HG02759 (cell line): ENCODE results near the gene RPL5.

Source experiments
- ATAC-seq: cut with Tn5 transposase; IDR thresholded peaks from one replicate; pipeline ENCODE4 v1.9.1; 2021; ENCODE audit warnings: mild to moderate bottlenecking, moderate library complexity; ENCODE audit not compliant: unreplicated experiment

RPL5 gene

DNA sequence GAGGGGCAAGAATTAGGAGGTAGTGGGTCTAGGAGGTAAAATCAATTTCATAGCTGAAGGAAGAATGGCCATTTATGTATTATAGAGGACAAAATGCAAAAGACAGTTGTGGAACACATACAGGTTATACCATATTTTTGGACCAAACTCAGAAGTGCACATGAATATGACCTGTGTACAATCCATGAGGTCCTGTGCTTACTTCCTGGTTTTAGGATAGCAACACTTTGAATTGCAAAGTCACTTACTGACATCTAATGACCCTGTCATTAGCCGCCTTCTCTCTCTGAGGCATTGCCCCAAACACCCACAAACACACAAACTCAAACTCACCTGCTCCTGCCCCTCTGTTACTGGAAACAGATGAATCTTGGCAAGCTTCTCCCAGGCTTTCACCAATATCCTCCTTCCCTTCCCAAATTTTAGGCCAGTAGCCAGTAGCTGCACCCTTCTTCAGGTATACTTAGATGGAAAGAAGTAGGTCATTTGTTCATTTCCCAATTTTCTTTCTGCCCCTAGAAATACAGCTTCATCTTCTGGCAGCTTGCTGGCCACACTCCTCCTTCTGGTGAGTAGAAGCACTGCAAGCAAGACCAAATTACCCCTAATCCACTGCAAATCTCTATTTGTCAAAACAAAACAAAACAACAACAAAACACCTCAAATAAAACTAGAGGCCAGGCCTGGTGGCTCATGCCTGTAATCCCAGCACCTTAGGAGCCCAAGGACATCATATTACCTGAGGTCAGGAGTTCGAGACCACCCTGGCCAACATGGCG, 13.7 kb upstream of the RPL5 start:
- peak; percentile 66 for ATAC-seq

DNA sequence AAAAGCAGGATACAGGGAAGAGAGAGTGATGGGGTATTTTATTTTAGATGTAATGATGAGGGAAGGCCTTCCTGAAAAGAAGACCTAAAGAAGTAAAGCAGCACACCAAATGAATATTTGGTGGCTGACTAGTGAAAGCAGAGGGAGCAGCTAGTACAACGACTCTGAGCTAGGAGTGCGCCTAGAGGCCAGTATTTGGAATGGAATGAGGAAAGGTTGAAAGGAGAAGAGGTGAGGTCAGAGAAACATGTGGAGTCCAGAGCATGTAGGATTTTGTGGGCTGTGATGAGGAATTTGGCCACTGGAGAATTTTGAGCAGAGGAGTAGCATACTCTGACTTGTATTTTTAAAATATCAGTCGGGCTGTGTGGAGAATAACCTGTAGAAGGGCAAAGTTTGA, 11.8 kb upstream of the RPL5 start:
- ATAC-seq = no peak

DNA sequence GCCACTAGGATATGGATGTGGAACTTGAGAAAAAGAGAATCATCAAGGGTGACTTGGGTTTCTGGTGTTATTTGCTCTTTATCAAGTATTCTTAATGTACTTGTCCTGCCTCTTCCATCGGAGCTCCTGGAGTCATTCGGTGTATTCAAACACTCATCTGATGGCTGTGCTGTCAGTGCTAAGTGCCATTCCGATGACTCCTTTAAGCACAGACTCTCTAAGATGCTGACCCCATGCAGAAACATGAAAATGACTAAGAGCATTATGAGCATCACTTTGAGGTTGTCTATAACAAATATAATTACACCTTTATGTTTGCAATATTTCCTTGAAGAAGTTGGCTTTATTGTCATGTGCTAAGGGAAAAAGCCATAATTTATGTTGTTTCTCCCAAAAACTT, 11.3 kb upstream of the RPL5 start:
- no peak for ATAC-seq

DNA sequence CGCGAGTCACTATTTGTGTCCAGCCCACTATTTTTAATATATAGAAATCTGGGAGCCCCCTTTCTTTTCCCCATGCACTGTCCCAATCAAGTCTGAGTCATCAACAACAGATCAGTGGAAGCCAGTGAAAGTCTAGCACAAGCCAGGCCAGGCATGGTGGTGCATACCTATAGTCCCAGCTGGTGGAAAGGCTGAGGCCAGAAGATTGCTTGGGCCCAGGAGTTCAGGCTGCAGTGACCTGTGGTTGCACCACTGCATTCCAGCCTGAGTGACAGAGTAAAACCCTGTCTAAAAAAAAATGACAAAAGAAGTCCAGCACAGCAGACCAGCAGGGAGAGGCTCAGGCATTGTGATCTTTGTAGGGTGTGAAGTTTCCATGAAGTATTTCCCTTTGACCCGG, 9.0 kb upstream of the RPL5 start:
- no peak for ATAC-seq

DNA sequence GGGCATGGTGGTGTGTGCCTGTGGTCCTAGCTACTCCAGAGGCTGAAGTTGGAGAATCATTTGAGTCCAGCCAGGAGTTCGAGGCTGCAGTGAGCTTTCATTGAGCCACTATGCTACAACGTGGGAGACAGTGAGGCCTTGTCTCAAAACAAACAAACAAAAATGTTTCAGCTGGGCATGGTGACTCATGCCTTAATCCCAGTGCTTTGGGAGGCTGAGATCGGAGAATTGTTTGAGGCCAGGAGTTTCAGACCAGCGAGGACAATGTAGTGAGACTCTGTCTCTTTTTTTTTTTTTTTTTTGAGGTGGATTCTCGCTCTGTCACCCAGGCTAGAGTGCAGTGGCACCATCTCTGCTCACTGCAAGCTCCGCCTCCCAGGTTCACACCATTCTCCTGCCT, 5.0 kb upstream of the RPL5 start:
- ATAC-seq = no peak

DNA sequence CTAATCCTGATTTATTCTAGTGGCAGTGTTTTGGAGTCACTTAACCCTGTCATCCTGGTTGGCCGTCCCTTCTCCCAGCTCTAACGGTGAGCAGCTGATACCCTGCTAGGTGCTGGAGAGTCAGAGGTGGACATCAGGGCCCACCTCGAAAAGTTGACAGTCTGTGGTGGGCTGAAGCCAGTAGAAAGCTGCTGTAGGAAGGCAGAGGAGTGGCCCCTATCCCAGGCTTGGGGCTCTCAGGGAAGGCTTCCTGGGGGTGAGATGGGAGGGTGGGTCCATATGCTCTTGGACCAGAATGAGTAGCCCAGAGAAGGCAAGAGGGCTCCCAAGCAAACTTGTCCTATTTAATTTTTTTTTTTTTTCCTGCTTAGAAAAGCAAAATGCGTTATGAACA, 475 bp upstream of the RPL5 start:
- ATAC-seq = no peak

DNA sequence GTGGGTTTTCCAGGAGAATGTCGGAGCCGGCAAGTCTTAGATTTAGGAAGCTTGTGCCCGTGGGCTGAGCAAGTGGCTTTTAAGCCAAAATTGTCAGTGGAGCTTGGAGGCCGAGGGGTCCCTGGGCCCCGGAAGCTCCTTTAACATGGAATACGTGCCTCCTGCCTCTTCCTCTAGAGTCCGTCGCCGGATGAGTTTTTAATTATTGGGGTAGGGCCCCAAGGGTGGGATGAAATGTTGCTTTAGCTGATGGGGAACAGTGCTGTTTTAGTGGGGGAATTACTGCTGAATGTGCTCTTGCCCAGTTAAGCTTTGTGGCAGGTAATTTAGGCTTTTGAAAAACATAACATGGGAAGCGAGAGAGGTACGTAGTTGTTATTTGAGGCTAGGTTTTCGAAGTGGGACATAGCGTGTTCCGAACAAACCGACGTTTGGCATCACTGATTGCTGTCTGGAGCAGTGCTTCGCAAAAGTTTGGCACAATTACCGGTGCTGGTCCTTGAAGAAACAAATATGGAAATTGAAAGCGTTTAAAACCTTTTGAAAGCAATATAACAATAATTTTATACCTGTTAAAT, 786 bp downstream of the RPL5 start:
- peak; percentile 7 for ATAC-seq

DNA sequence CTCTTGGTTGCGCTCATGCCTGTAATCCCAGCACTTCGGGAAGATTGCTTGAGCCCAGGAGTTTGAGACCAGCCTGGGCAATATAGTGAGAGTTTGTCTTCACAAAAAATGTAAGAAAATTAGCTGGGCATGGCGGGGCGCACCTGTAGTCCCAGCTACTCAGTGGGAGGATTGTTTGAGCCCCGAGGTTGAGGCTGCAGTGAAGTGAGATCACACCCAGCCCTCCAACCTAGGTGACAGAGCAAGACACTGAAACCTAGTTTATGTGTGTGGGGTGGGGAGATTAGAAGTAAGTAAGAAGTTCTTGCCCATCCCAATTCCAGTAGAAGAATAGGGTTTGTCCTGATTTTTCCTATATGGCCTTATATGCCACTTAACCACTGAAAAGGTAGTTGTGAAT, 2.0 kb downstream of the RPL5 start:
- no peak for ATAC-seq

DNA sequence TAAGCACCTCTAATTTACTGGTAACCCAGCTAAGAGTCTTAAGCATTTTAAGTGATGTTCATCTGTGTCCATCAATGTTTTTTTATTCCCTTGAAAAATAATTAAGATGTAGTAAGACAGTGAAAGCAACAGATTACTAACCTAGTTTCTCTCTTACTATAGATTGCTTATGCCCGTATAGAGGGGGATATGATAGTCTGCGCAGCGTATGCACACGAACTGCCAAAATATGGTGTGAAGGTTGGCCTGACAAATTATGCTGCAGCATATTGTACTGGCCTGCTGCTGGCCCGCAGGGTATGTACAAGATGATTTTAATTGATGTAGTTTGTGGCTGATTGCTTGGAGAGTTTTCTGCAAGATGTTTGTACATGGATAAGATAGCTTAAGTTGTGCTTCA, 2.8 kb downstream of the RPL5 start:
- no peak for ATAC-seq

DNA sequence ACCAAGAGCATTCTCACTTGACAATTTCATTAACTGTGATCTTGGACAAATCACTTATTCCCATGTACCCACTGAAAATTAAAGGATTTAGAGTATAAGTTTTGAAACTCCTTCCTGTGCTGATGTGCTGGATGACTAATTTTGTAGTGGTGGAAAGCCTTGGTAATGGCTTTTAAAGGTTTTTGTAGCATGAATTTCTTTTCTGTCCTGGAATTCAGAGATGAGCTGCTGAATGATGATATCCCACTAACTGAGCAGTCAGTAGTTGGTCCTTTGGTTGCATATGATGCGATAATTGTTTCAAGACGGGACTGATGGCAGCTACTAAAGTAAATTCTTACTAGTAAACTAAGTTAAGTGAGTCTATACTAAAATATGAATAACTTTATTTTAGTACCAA, 5.2 kb downstream of the RPL5 start:
- ATAC-seq = no peak

DNA sequence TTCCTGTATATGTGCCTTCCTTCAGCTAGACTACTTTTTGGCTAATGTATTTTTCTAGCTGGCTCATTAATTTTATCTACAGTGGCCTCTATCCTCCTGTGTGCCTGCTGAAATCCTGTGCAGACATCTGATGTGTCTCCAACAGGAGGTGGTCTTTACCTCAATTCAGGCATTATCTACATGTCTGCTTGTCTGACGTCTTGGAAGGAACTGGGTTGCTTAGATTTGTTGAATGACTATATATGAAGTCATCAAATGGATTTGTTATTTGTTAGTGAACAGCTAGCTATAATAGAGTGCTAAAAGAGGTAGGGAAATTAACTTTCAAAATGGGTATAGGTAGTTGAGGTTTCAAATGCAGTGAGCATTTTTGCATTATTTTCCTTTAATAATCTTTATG, 6.7 kb downstream of the RPL5 start:
- ATAC-seq = no peak

DNA sequence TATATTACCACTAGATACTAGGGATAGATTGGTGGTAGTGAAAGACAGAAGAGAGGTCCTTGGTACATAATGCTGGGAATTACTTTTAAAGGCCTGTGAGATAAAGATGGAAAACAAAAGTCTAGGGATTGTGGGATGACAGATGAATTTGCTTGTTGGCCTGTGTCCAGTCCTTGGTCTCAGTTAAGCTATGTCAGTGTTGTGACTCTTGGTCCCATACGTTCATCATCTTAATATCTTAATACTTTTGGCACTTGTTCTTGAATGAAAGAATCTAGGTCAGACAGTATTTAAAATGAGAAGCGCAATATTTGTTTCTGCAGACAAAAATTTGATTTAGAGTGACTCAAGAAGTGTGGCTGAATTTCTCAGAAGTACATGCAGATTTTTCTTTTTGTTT, 7.6 kb downstream of the RPL5 start:
- ATAC-seq = no peak

DNA sequence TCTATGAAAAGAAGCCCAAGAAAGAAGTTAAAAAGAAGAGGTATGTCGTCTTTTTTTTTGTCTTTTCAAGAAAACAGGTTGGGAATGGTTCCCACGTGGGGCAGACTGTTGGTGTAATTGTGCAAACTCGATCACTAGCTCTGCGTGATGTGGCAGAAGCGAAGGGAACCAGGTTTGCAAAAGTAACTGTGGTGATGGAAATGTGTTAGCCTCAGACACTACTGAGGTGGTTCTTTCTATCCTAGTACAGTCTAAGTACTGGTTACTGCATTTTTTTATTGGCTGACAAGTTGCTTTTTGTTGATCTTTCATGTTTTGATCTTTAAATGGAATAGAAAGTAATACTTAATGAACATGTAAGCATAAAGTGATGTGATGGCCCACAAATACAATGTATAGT, 8.8 kb downstream of the RPL5 start:
- ATAC-seq = no peak

DNA sequence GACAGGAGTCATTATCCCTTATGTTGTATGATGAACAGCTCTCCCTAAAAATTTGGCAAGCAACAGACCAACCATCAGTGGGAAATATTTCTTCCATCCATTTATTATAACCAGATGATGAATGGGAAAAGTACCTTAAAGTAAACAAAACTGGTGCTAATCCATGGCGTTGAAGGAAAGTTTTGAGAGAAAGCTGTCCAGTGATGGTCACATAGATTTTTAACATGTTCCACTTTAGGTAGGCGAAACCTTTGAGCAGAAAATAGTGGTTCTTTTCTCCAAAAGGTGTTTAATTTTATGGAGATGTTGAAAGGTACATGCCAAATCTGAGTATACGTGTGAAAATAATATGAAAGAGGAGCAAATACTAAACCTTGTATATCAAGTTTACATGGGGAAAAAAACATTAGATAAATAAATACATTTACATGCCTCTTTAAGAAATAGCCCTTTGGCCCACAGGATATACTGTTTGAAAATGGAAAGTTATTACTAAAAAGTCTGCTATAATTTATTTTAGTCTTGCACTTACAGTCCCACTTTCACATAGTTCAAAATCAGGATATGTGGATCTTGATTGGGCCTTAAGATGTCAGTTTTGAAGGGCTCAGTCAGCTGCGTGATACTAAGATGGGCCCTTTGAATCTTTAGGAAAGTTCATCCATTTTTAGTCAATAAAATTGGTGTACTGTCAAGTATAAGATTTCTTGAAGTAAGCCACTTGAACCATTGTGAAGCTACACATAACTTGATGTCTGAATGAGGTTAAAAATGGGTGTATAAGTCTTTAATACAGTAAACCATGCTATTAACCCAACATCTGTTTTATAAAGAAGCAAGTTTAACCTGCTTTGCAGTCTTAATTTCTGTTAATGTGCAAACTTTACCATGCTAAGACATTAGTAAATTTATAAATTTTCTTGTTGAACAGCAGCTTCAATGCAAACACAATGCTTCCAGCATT, 10.5 kb downstream of the RPL5 start:
- ATAC-seq = no peak

DNA sequence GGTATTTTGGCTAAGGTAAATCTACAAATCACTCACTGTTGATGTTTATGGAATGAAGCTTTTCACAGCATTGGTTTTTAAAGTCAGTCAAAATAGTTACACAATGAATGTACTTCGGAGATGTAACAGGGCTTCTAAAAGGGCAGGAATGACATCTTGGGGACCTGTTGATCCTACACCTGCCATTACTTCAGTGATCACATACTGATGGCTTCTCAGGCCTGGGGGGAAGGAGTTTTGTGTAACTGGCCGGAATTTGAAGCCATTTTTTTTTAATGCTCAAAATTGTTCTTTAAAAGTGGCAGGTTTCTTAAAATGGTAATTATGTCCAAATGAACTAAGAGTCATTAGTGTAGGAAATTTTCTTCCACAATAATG, 11.2 kb downstream of the RPL5 start:
- no peak for ATAC-seq

DNA sequence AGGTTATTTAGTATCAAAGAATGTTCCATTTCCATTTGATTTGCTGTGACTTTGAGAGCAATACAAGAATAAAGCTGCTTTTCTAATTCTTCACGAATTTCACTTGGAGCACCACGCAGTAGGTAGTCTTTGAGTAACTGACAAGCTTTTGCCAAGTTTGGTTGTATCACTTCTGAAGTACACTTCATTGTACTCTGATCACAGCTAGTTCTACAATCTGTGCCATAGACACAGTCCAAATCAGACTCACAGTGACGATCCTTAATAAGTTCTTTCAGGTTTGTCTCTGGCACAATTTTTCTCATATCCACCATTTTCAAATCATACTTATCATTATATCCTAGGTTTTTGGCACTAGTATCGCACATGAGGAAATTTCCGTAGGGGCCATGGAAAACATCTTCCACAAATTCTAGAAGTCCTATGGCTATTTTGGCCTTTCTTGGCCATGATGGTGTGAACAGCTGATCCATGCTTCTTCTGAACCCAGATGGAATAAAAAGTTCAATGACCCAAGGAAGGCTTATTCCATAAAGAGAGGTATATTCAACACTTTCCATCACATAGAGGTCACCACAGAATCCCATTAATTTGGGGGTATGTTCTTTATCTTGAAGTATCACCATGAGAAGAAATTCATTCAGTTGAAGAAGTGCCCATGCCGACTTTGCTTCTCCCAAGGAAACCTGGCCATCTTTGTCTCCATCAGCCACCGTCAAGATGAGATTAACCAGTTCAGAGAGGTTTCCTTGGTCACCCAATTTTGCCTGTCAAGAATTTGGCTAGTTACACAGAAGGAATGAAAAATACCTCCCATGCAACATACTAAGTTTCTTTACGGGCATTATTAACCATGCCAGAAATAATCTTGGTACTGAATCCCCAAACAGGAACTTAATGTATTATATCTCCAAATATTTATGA, 11.9 kb downstream of the RPL5 start:
- ATAC-seq = no peak

DNA sequence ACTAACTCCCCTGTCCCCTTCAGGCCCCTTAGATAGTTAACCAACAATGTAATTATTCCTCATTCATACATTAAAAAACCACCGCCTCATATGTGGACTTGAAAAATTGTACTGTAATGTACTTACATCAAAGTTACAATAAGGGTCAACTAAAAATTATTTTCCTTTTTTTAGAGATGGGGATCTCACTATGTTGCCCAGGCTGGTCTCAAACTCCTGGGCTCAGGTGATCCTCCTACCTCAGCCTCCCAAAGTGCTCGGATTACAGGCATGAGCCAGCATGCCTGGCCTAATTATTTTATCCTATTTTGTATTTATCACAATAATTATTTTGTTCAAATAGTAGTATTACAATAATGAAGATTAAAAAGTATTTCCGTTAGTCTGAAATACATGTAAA, 12.6 kb downstream of the RPL5 start:
- ATAC-seq = no peak

DNA sequence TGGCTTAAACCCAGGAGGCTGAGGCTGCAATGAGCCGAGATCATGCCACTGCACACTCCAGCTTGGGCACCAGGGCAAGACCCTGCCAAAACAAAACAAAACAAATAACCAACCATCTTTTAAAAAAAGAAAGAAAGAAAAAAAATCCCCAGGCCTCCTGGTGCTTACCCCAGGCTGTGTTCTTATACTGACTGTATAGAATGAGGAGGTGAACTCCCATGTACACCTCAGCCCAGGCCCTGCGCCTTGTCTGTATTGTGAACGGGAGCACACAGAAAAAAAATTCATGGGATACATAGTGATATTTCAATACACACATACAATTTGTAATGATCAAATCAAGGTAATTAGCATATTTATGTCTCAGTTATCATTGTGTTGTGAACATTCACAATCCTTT, 14.1 kb downstream of the RPL5 start:
- ATAC-seq = no peak

DNA sequence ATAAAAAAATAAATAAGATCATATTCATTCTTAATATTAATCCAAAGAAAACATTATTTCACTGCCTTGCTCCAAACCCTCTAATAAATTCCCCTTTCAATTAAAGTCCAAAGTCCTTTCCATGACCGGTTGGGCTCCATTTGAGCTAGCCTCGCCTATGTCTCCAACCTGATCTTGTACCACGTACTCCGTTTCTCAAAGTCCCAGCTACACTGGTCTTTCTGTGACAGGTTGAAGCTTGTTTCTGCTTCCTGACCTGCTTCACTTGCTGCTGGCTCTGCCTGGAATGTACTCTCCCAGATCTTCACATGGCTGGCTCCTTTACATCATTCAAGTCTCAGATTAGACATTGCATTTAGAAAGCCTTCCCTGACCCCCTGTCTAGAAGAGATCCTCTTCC, 16.4 kb downstream of the RPL5 start:
- ATAC-seq = no peak

DNA sequence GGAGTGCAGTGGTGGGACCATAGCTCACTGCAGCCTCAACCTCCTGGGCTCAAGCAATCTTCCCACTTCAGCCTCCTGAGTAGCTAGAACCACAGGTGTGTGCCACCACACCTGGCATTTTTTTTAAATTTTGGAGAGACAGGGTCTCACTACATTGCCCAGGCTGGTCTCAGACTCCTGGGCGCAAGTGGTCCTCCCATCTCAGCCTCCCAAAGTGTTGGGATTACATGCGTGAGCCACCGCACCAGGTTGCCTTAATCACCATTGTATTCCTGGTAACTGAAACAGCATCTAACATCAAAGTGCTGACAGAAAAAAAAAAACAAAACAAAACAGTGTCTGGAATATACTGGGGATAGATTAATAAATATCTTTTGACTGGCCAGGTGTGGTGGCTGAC, 18.2 kb downstream of the RPL5 start:
- ATAC-seq = no peak

DNA sequence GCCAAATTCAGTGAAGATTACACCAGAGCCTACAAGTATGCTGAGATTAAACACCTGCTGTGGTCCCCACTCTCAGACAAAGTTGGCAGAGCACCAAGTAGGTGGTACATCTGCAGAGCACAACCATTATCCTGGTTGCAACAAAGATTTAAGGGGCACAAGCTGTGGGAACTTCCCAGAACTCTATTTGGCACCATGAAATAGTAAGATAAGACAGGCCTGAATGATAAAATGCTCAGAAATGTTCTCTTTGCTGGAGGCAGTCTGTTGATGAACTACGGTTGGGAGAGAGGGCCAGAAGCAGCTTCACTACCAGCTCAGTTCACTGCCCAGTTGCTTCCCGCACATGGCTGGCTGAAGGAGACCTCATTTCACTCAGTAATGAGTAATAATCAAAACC, 19.9 kb downstream of the RPL5 start:
- no peak for ATAC-seq
